H9 (cell line): ENCODE results near the gene GRIA4. TPM values are rescaled to one million over a fixed set of nuclear protein-coding genes. Genes with fewer than 3 reads are reported as not detected.

Source experiments
- DNase-seq: peaks from one replicate; pipeline ENCODE4 v3.0.0-alpha.2; 2017
- H2AFZ ChIP-seq: one replicate; pipeline ENCODE4 v1.6.1; 2013; ENCODE audit warnings: mild to moderate bottlenecking, low read length, control low read depth, moderate library complexity
- H2AK5ac ChIP-seq: 2 replicates; pipeline ENCODE4 v1.6.1; 2013; ENCODE audit warnings: low read length, control low read depth, mixed read lengths; ENCODE audit not compliant: insufficient read length
- H2BK120ac ChIP-seq: one replicate; pipeline ENCODE4 v1.6.1; 2013; ENCODE audit warnings: low read depth, mild to moderate bottlenecking, low read length, control low read depth, inconsistent platforms; ENCODE audit not compliant: poor library complexity, severe bottlenecking
- H2BK12ac ChIP-seq: 2 replicates; pipeline ENCODE4 v1.6.1; 2013; ENCODE audit warnings: low read length, control low read depth, mixed read lengths, low read depth; ENCODE audit not compliant: insufficient read length
- H2BK15ac ChIP-seq: 2 replicates; pipeline ENCODE4 v1.6.1; 2013; ENCODE audit warnings: low read depth, low read length, control low read depth
- H2BK20ac ChIP-seq: one replicate; pipeline ENCODE4 v1.6.1; 2013; ENCODE audit warnings: low read depth, mild to moderate bottlenecking, low read length, control low read depth, inconsistent platforms; ENCODE audit not compliant: poor library complexity, severe bottlenecking
- H2BK5ac ChIP-seq: 2 replicates; pipeline ENCODE4 v1.6.1; 2013; ENCODE audit warnings: low read length, control low read depth, mixed read lengths; ENCODE audit not compliant: insufficient read length
- H3K14ac ChIP-seq: 2 replicates; pipeline ENCODE4 v1.6.1; 2013; ENCODE audit warnings: low read length, control low read depth; ENCODE audit not compliant: insufficient read depth
- H3K18ac ChIP-seq: 2 replicates; pipeline ENCODE4 v1.6.1; 2013; ENCODE audit warnings: low read depth, mild to moderate bottlenecking, mixed read lengths, low read length, control low read depth; ENCODE audit not compliant: insufficient read length
- H3K23ac ChIP-seq: 2 replicates; pipeline ENCODE4 v1.6.1; 2013; ENCODE audit warnings: low read length, control low read depth, mixed read lengths, low read depth; ENCODE audit not compliant: insufficient read length
- H3K23me2 ChIP-seq: 2 replicates; pipeline ENCODE4 v1.6.1; 2013; ENCODE audit warnings: low read depth, mild to moderate bottlenecking, mixed read lengths, low read length, control low read depth; ENCODE audit not compliant: insufficient read length, poor library complexity, severe bottlenecking
- H3K27ac ChIP-seq: 2 replicates; pipeline ENCODE4 v1.5.1; 2013; ENCODE audit warnings: low read length, control low read depth, mixed read lengths, low read depth; ENCODE audit not compliant: insufficient read length
- H3K27me3 ChIP-seq: 2 replicates; pipeline ENCODE4 v1.6.1; 2013; ENCODE audit warnings: low read length, control low read depth, inconsistent platforms; ENCODE audit not compliant: insufficient read depth
- H3K4ac ChIP-seq: 2 replicates; pipeline ENCODE4 v1.6.1; 2013; ENCODE audit warnings: low read depth, mild to moderate bottlenecking, control low read depth, inconsistent platforms, low read length, moderate library complexity
- H3K4me1 ChIP-seq: 2 replicates; pipeline ENCODE4 v1.6.1; 2013; ENCODE audit warnings: low read length, control low read depth, inconsistent platforms; ENCODE audit not compliant: insufficient read depth
- H3K4me2 ChIP-seq: 2 replicates; pipeline ENCODE4 v1.6.1; 2013; ENCODE audit warnings: low read length, control low read depth, mixed read lengths; ENCODE audit not compliant: insufficient read length, insufficient read depth
- H3K56ac ChIP-seq: 2 replicates; pipeline ENCODE4 v1.6.1; 2013; ENCODE audit warnings: low read depth, mild to moderate bottlenecking, mixed read lengths, low read length, control low read depth; ENCODE audit not compliant: insufficient read length
- H3K79me1 ChIP-seq: 2 replicates; pipeline ENCODE4 v1.6.1; 2013; ENCODE audit warnings: low read depth, mild to moderate bottlenecking, moderate library complexity, low read length, control low read depth, inconsistent platforms; ENCODE audit not compliant: insufficient read depth, poor library complexity, severe bottlenecking
- H3K79me2 ChIP-seq: 2 replicates; pipeline ENCODE4 v1.6.1; 2013; ENCODE audit warnings: low read length, control low read depth, inconsistent platforms; ENCODE audit not compliant: insufficient read depth
- H3K9ac ChIP-seq: 2 replicates; pipeline ENCODE4 v1.6.1; 2013; ENCODE audit warnings: low read length, control low read depth, mixed read lengths; ENCODE audit not compliant: insufficient read length; ENCODE audit errors: extremely low read depth
- H3K9me3 ChIP-seq: one replicate; pipeline ENCODE4 v1.6.1; 2013; ENCODE audit warnings: low read depth, low read length, inconsistent platforms; ENCODE audit not compliant: control insufficient read depth
- H3T11ph ChIP-seq: one replicate; pipeline ENCODE4 v1.6.1; 2013; ENCODE audit warnings: mild to moderate bottlenecking, low read length, control low read depth, inconsistent platforms
- H4K20me1 ChIP-seq: one replicate; pipeline ENCODE4 v1.6.1; 2013; ENCODE audit not compliant: control insufficient read depth, insufficient read length, insufficient read depth
- H4K5ac ChIP-seq: 2 replicates; pipeline ENCODE4 v1.6.1; 2013; ENCODE audit warnings: low read depth, mild to moderate bottlenecking, mixed read lengths, low read length, control low read depth; ENCODE audit not compliant: insufficient read length
- H4K8ac ChIP-seq: replicated peaks from 2 replicates; pipeline ENCODE4 v1.6.1; 2013; ENCODE audit warnings: low read length, control low read depth, mixed read lengths, low read depth; ENCODE audit not compliant: insufficient read length
- H4K91ac ChIP-seq: 2 replicates; pipeline ENCODE4 v1.6.1; 2013; ENCODE audit warnings: low read depth, mild to moderate bottlenecking, moderate library complexity, mixed read lengths, low read length, control low read depth; ENCODE audit not compliant: insufficient read length
- H3K27ac Mint-ChIP-seq, 3 experiments: 2 replicates in 2 of 3; 3 replicates in 1 of 3; pipeline ENCODE4 v1.8.0; 2020 to 2021; ENCODE audit warnings: mixed read lengths in 3 of 3, mild to moderate bottlenecking in 1 of 3, moderate library complexity in 1 of 3
- H3K27me3 Mint-ChIP-seq: 2 replicates; pipeline ENCODE4 v1.8.0; 2021; ENCODE audit warnings: low read depth, mild to moderate bottlenecking, moderate library complexity, mixed read lengths
- H3K36me3 Mint-ChIP-seq, 3 experiments: 2 replicates in 2 of 3; 3 replicates in 1 of 3; pipeline ENCODE4 v1.8.0; 2020 to 2021; ENCODE audit warnings: low read depth in 3 of 3, mixed read lengths in 3 of 3; ENCODE audit not compliant: insufficient read depth in 1 of 3
- H3K4me1 Mint-ChIP-seq, 2 experiments: 2 replicates each; pipeline ENCODE4 v1.8.0; 2020; ENCODE audit warnings: mixed read lengths in 2 of 2
- H3K4me3 Mint-ChIP-seq, 2 experiments: 2 replicates in 1 of 2; 3 replicates in 1 of 2; pipeline ENCODE4 v1.8.0; 2020 to 2021; ENCODE audit warnings: mild to moderate bottlenecking in 2 of 2, mixed read lengths in 2 of 2, moderate library complexity in 1 of 2
- H3K9me3 Mint-ChIP-seq, 2 experiments: 2 replicates in 1 of 2; 3 replicates in 1 of 2; pipeline ENCODE4 v1.8.0; 2020; ENCODE audit warnings: mild to moderate bottlenecking in 2 of 2, mixed read lengths in 2 of 2, moderate library complexity in 1 of 2
- WGBS: extraction: QIAGEN DNeasy Blood & Tissue Kit; methylation state at CpG from one replicate; pipeline ENCODE4 v1.1.7; 2013; ENCODE audit warnings: missing lambda C conversion rate, low lambda C conversion rate, mixed read lengths; ENCODE audit not compliant: insufficient read length; ENCODE audit errors: extremely low coverage; 5-methylcytosine and 5-hydroxymethylcytosine counted together
- total RNA-seq: library from RNA; stranded (reverse); gene quantifications from 2 replicates; pipeline ENCODE4 v1.2.1, GENCODE V29; 2021
- TF ChIP-seq, protein P1 (sequence below): fragments of 200-600 bp; sonication (generic); conservative IDR thresholded peaks from 3 replicates; pipeline ENCODE4 v1.8.0; 2021; ENCODE audit warnings: antibody characterized with exemption, mild to moderate bottlenecking

Gene GRIA4
- total RNA-seq, 1 experiment from 2014 or later = 0.83 TPM

DNA sequence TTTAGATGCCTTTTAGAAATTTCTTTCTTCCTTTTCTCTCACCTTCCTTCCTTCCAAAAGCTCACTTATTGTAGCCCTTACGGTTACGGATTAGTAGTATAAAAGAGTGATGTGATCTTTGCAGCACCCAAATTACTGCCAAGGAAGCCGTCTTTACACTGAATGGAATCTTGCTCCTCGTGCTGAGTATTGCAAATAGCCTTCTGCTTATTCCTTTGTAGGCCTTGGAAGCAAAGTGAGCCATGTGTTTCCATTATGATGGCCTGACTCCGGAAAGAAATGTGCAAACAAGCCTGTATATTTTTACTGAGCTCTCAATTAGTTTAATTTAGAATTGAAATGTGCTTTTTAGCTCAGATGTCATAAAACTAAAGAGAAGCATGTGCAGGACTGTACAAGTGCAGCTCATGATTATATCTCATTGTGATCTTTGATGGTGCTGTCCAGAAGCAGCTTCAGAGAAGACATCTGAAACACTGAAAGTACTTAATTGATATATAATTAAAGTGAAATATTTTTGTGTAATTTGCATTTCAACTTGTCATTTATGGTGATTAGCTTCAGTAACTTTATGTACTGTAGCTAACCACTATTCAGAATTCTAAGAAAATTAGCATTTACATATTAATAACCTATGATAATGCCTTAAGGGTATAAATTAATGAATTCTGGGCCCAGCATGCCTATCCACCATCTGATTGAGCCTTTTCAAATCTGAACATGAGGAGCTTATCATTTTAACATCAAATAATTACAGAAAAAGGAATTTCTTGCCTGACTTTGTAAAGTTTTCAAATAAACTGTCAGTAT is 129.3 kb downstream of the GRIA4 start:
- H3K36me3 Mint-ChIP-seq = no peaks in the 10 kb centered on the region
- Histone ChIP-seq H3K23me2 (no peaks in the 10 kb centered on the region), H3T11ph (no peak overlapping the region), H3K23ac (no peak overlapping the region), H4K8ac (no peak overlapping the region), H3K27me3 (no peaks in the 10 kb centered on the region), H3K9me3 (no peaks in the 10 kb centered on the region), H3K4me1 (no peaks in the 10 kb centered on the region), H4K20me1 (no peaks in the 10 kb centered on the region), H2BK15ac (no peak overlapping the region), H4K5ac (no peak overlapping the region), H2BK20ac (no peak overlapping the region), H2AFZ (no peak overlapping the region), H3K27ac (no peak overlapping the region), H4K91ac (no peak overlapping the region), H2AK5ac (no peak overlapping the region), H3K4ac (no peak overlapping the region), H2BK12ac (no peak overlapping the region), H3K56ac (no peak overlapping the region), H2BK120ac (no peak overlapping the region), H3K9ac (no peak overlapping the region), H3K18ac (no peak overlapping the region), H3K4me2 (no peak overlapping the region), H3K79me2 (no peaks in the 10 kb centered on the region), H3K14ac (no peak overlapping the region), H2BK5ac (no peak overlapping the region), H3K79me1 (no peaks in the 10 kb centered on the region)
- TF ChIP-seq, protein P1, sequence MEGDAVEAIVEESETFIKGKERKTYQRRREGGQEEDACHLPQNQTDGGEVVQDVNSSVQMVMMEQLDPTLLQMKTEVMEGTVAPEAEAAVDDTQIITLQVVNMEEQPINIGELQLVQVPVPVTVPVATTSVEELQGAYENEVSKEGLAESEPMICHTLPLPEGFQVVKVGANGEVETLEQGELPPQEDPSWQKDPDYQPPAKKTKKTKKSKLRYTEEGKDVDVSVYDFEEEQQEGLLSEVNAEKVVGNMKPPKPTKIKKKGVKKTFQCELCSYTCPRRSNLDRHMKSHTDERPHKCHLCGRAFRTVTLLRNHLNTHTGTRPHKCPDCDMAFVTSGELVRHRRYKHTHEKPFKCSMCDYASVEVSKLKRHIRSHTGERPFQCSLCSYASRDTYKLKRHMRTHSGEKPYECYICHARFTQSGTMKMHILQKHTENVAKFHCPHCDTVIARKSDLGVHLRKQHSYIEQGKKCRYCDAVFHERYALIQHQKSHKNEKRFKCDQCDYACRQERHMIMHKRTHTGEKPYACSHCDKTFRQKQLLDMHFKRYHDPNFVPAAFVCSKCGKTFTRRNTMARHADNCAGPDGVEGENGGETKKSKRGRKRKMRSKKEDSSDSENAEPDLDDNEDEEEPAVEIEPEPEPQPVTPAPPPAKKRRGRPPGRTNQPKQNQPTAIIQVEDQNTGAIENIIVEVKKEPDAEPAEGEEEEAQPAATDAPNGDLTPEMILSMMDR = no peak
- DNase-seq = no peak
- H3K4me3 Mint-ChIP-seq = no peak overlapping the region
- H3K27me3 Mint-ChIP-seq = no peaks in the 10 kb centered on the region
- no CpG with 5 or more reads among the region's 5 CpGs for WGBS
- H3K27ac Mint-ChIP-seq = peak overlapping the region in 1 of 3 experiments; percentile 10; a peak in 1 of 7 replicates
- no peaks in the 10 kb centered on the region for H3K9me3 Mint-ChIP-seq
- peaks cover 7 to 10% of the 10 kb centered on the region in 2 experiments; a peak in 3 of 4 replicates for H3K4me1 Mint-ChIP-seq
